HCT116 (cell line): ENCODE measurements around the gene OR1J1. TPM values are rescaled to one million over a fixed set of nuclear protein-coding genes. Genes with fewer than 3 reads are reported as not detected.

Experiments
- ATAC-seq: fragments of 200-7000 bp; cut with Tn5 transposase; 2 replicates; pipeline ENCODE4 v1.9.1; 2020; ENCODE audit warnings: mild to moderate bottlenecking, moderate library complexity
- BruUV-seq: library from RNA; stranded (reverse); fragments of 400-500 nt; replicated peaks from 2 replicates; lab custom pipeline; 2021; lab: Mats Ljungman, UMichigan
- CTCF ChIA-PET: fragments of 300-600 bp; sonication (Branson Sonifier 250); formaldehyde crosslinking; loops from one replicate; lab custom pipeline; 2021; ENCODE audit warnings: antibody characterized with exemption; lab: Charles Lee
- POLR2A ChIA-PET: fragments of 300-600, 350-600 bp; sonication (Branson Sonifier 250); formaldehyde crosslinking; loops from one replicate; lab custom pipeline; 2021; ENCODE audit warnings: antibody characterized with exemption; lab: Charles Lee
- RAD21 ChIA-PET, 2 experiments: fragments of 300-600 bp; sonication (Branson Sonifier 250); formaldehyde crosslinking; loops; one replicate each; lab custom pipeline; 2023; ENCODE audit warnings: low total read pairs in 2 of 2; ENCODE audit not compliant: uncharacterized antibody in 2 of 2, unreplicated experiment in 2 of 2, low non-redundant PET in 1 of 2; lab: Charles Lee
- DNase-seq: peaks from one replicate; pipeline ENCODE4 v3.0.0-alpha.2; 2010; ENCODE audit warnings: low read depth, low spot score
- H2AFZ ChIP-seq: fragments of 200-600 bp; shearing (Covaris generic), sonication (generic); 2 replicates; pipeline ENCODE4 v1.6.1; 2017; ENCODE audit warnings: low read depth, mixed run types, mixed read lengths, antibody characterized with exemption, low read length; ENCODE audit not compliant: poor library complexity, severe bottlenecking
- H3K27ac ChIP-seq: 2 replicates; pipeline ENCODE4 v1.5.1; 2012; ENCODE audit warnings: low read depth, low read length
- H3K27me3 ChIP-seq: fragments of 200-600 bp; sonication (generic); 2 replicates; pipeline ENCODE4 v1.6.1; 2016; ENCODE audit warnings: mixed run types, low read length, mixed read lengths; ENCODE audit not compliant: insufficient read depth
- H3K36me3 ChIP-seq, 2 experiments: fragments of 200-500 bp in 1 of 2; fragments of 200-600 bp in 1 of 2; sonication (Bioruptor generic) in 1 of 2; sonication (generic) in 1 of 2; 2 replicates each; pipeline versions ENCODE4 v1.5.1 to v1.6.1; 2014 to 2016; ENCODE audit warnings: low read length in 2 of 2, inconsistent platforms in 1 of 2, mixed read lengths in 1 of 2, mixed run types in 1 of 2; ENCODE audit not compliant: insufficient read depth in 2 of 2, control insufficient read depth in 1 of 2
- H3K4me1 ChIP-seq, 2 experiments: fragments of 200-600 bp in 1 of 2; sonication (generic) in 1 of 2; 2 replicates each; pipeline versions ENCODE4 v1.5.1 to v1.6.1; 2012 to 2017; ENCODE audit warnings: low read length in 2 of 2, inconsistent platforms in 1 of 2, mild to moderate bottlenecking in 1 of 2, mixed read lengths in 1 of 2, mixed run types in 1 of 2, moderate library complexity in 1 of 2; ENCODE audit not compliant: insufficient read depth in 2 of 2, control insufficient read depth in 1 of 2
- H3K4me2 ChIP-seq: fragments of 200-600 bp; sonication (generic); 2 replicates; pipeline ENCODE4 v1.6.1; 2017; ENCODE audit warnings: mixed run types, low read length, mixed read lengths
- H3K4me3 ChIP-seq, 2 experiments: fragments of 200-600 bp in 1 of 2; sonication (generic) in 1 of 2; replicated peaks in 1 of 2; 2 replicates each; pipeline ENCODE4 v1.5.1; 2011 to 2016; ENCODE audit warnings: low read length in 2 of 2, control low read depth in 1 of 2, low read depth in 1 of 2, mild to moderate bottlenecking in 1 of 2, mixed read lengths in 1 of 2, mixed run types in 1 of 2
- H3K79me2 ChIP-seq: fragments of 200-600 bp; sonication (generic); 2 replicates; pipeline ENCODE4 v1.6.1; 2017; ENCODE audit warnings: mild to moderate bottlenecking, mixed run types, low read length, moderate library complexity, mixed read lengths; ENCODE audit not compliant: insufficient read depth
- H3K9ac ChIP-seq: fragments of 200-600 bp; sonication (generic); 2 replicates; pipeline ENCODE4 v1.6.1; 2016; ENCODE audit warnings: low read length, mixed read lengths
- H3K9me2 ChIP-seq: fragments of 200-600 bp; sonication (generic), shearing (Covaris generic); 2 replicates; pipeline ENCODE4 v1.6.1; 2017; ENCODE audit warnings: mixed run types, mild to moderate bottlenecking, moderate library complexity; ENCODE audit not compliant: insufficient read depth
- H3K9me3 ChIP-seq, 2 experiments: fragments of 200-500 bp in 1 of 2; fragments of 200-600 bp in 1 of 2; sonication (Bioruptor generic) in 1 of 2; sonication (generic) in 1 of 2; 2 replicates each; pipeline ENCODE4 v1.6.1; 2014 to 2017; ENCODE audit warnings: low read length in 2 of 2, mixed read lengths in 2 of 2, inconsistent platforms in 1 of 2, low read depth in 1 of 2, mild to moderate bottlenecking in 1 of 2, mixed run types in 1 of 2, moderate library complexity in 1 of 2; ENCODE audit not compliant: control insufficient read depth in 1 of 2, insufficient read depth in 1 of 2
- H4K20me1 ChIP-seq: fragments of 200-600 bp; sonication (generic), shearing (Covaris generic); 2 replicates; pipeline ENCODE4 v1.6.1; 2017; ENCODE audit warnings: mixed run types, mild to moderate bottlenecking, moderate library complexity; ENCODE audit not compliant: insufficient read depth
- ATF3 ChIP-seq: IDR thresholded peaks from 2 replicates; pipeline ENCODE4 v1.6.1; 2012
- CBX3 ChIP-seq: IDR thresholded peaks from 2 replicates; pipeline ENCODE4 v1.6.1; 2012; ENCODE audit warnings: low read depth
- CEBPB ChIP-seq: IDR thresholded peaks from 2 replicates; pipeline ENCODE4 v1.6.1; 2012; ENCODE audit warnings: low read depth
- CTCF ChIP-seq, 3 experiments: fragments of 200-600 bp in 1 of 3; sonication (generic) in 1 of 3; IDR thresholded peaks in 2 of 3; conservative IDR thresholded peaks in 1 of 3; 2 replicates each; pipeline ENCODE4 v1.5.1; 2012 to 2017; ENCODE audit warnings: low read depth in 2 of 3, low read length in 2 of 3, antibody characterized with exemption in 1 of 3, borderline replicate concordance in 1 of 3, control low read depth in 1 of 3, mild to moderate bottlenecking in 1 of 3, mixed read lengths in 1 of 3, mixed run types in 1 of 3, moderate library complexity in 1 of 3; ENCODE audit not compliant: insufficient read depth in 1 of 3
- EGR1 ChIP-seq: IDR thresholded peaks from 2 replicates; pipeline ENCODE4 v1.6.1; 2012; ENCODE audit warnings: low read depth
- EZH2 ChIP-seq: fragments of 200-600 bp; sonication (generic); IDR thresholded peaks from 2 replicates; pipeline ENCODE4 v1.6.1; 2017; ENCODE audit warnings: antibody characterized with exemption, mixed run types
- EZH2phosphoT487 ChIP-seq: fragments of 200-600 bp; IDR thresholded peaks from 2 replicates; pipeline ENCODE4 v1.6.1; 2018; ENCODE audit warnings: antibody characterized with exemption, borderline replicate concordance
- FOSL1 ChIP-seq: IDR thresholded peaks from 2 replicates; pipeline ENCODE4 v1.6.1; 2012; ENCODE audit warnings: low read depth
- MAX ChIP-seq: IDR thresholded peaks from 2 replicates; pipeline ENCODE4 v1.6.1; 2012
- POLR2A ChIP-seq: IDR thresholded peaks from 2 replicates; pipeline ENCODE4 v1.7.0; 2011; ENCODE audit warnings: borderline replicate concordance; ENCODE audit not compliant: insufficient read depth, insufficient read length; ENCODE audit errors: extremely low read depth
- REST ChIP-seq: IDR thresholded peaks from 2 replicates; pipeline ENCODE4 v1.6.1; 2012; ENCODE audit warnings: low read depth
- SP1 ChIP-seq: IDR thresholded peaks from 2 replicates; pipeline ENCODE4 v1.6.1; 2012; ENCODE audit warnings: low read depth
- SRF ChIP-seq: IDR thresholded peaks from 2 replicates; pipeline ENCODE4 v1.6.1; 2012; ENCODE audit warnings: low read depth
- TCF7L2 ChIP-seq: IDR thresholded peaks from 2 replicates; pipeline ENCODE4 v1.7.0; 2011; ENCODE audit warnings: borderline replicate concordance, inconsistent platforms; ENCODE audit not compliant: insufficient read depth, insufficient read length; ENCODE audit errors: extremely low read depth
- ZFX ChIP-seq: fragments of 450-650 bp; IDR thresholded peaks from 2 replicates; pipeline ENCODE4 v1.6.1; 2017
- ZNF274 ChIP-seq: fragments of 200-500 bp; sonication (Bioruptor generic); IDR thresholded peaks from 2 replicates; pipeline ENCODE4 v1.6.1; 2014; ENCODE audit warnings: mild to moderate bottlenecking, low read depth, low read length, inconsistent platforms
- intact Hi-C: fragments of 100-400 bp; cut with micrococcal nuclease; formaldehyde crosslinking; loops from 2 replicates; pipeline ENCODE4 v1.10.0; 2022
- total RNA-seq: library from RNA; stranded (reverse); gene quantifications from one replicate; pipeline ENCODE4 v1.2.1, GENCODE V29; 2021; ENCODE audit not compliant: unreplicated experiment

The OR1J1 gene
- total RNA-seq, 1 experiment from 2014 or later: not detected

- no peaks in the 10 kb centered on the region for H3K4me1 ChIP-seq
- ChIA-PET CTCF (interaction anchor here (1.5 kb wide), 1 partner anchor 320 kb away, joined by 5 read pairs; no protein-coding TSS in a partner anchor), RAD21 (no interaction called here), POLR2A (no interaction called here)
- no TSS peak for BruUV-seq
- no peak overlapping the region for H2AFZ ChIP-seq
- no peak overlapping the region for H3K4me3 ChIP-seq
- no peaks in the 10 kb centered on the region for H3K9me2 ChIP-seq
- H3K27me3 ChIP-seq: no peaks in the 10 kb centered on the region; the same call in 1 of the 2 replicates
- no peak for DNase-seq
- no peaks in the 10 kb centered on the region for H3K9me3 ChIP-seq
- no peak for ATAC-seq
- no peaks in the 10 kb centered on the region for H4K20me1 ChIP-seq
- H3K4me2 ChIP-seq: no peak overlapping the region
- H3K9ac ChIP-seq: no peak overlapping the region
- intact Hi-C loops: no loop called here
- H3K27ac ChIP-seq: no peak overlapping the region
- no peaks in the 10 kb centered on the region for H3K79me2 ChIP-seq
- no peaks in the 10 kb centered on the region for H3K36me3 ChIP-seq
- TF ChIP-seq FOSL1 (no peak), POLR2A (no peak), EZH2 (no peak), CTCF (IDR thresholded peaks at IDR 0.05 in 2 of 3, conservative IDR thresholded peaks at IDR 0.05 in 1 of 3; ENCODE audit: borderline replicate concordance in 1 of 3, insufficient read depth in 1 of 3, low read depth in 2 of 3, low read length in 2 of 3) (no peak), CBX3 (no peak), ZNF274 (no peak), SP1 (no peak), EGR1 (no peak), EZH2phosphoT487 (no peak), REST (no peak), ZFX (no peak), SRF (no peak), ATF3 (no peak), MAX (no peak), TCF7L2 (no peak), CEBPB (no peak)
- TF ChIP-seq, all 23 proteins: peak for 0
Observed at GRCh38 chr9:122445155-122445749, 32.5 kb downstream of the OR1J1 start.
